Fibroblast of lung (primary cell): Measurements from ENCODE around the gene KIAA0753. TPM values are rescaled to one million over a fixed set of nuclear protein-coding genes. Genes with fewer than 3 reads are reported as not detected.

ENCODE experiments used
- DNase-seq, 2 donors: peaks; one replicate each; pipeline versions ENCODE4 v3.0.0 to v3.0.0-alpha.2; 2010; ENCODE audit warnings: low read depth in 2 of 2
- H2AFZ ChIP-seq: 2 replicates; pipeline ENCODE4 v1.5.1; 2012; ENCODE audit warnings: low read length, control low read depth, inconsistent platforms
- H3K27ac ChIP-seq: 2 replicates; pipeline ENCODE4 v1.5.1; 2011; ENCODE audit warnings: low read length, control low read depth; ENCODE audit not compliant: insufficient read depth
- H3K27me3 ChIP-seq: 2 replicates; pipeline ENCODE4 v1.5.1; 2011; ENCODE audit warnings: mild to moderate bottlenecking, low read length; ENCODE audit not compliant: control insufficient read depth, insufficient read depth
- H3K36me3 ChIP-seq: 2 replicates; pipeline ENCODE4 v1.5.1; 2011; ENCODE audit warnings: low read length; ENCODE audit not compliant: control insufficient read depth, insufficient read depth
- H3K4me1 ChIP-seq: 2 replicates; pipeline ENCODE4 v1.5.1; 2011; ENCODE audit warnings: low read length; ENCODE audit not compliant: control insufficient read depth, insufficient read depth; ENCODE audit errors: extremely low read depth
- H3K4me2 ChIP-seq: 2 replicates; pipeline ENCODE4 v1.5.1; 2011; ENCODE audit warnings: low read length, control low read depth; ENCODE audit not compliant: insufficient read depth; ENCODE audit errors: extremely low read depth
- H3K4me3 ChIP-seq, 4 experiments: fragments of 200-600 bp in 1 of 4; sonication (generic) in 1 of 4; replicated peaks in 1 of 4; 2 replicates each; pipeline ENCODE4 v1.5.1; 2011 to 2016; ENCODE audit warnings: low read length in 4 of 4, low read depth in 3 of 4, mild to moderate bottlenecking in 3 of 4, control low read depth in 2 of 4, inconsistent platforms in 1 of 4, mixed read lengths in 1 of 4; ENCODE audit not compliant: insufficient read depth in 1 of 4; ENCODE audit errors: control extremely low read depth in 1 of 4
- H3K79me2 ChIP-seq: 2 replicates; pipeline ENCODE4 v1.5.1; 2012; ENCODE audit warnings: mild to moderate bottlenecking, low read length, inconsistent platforms; ENCODE audit not compliant: control insufficient read depth, insufficient read depth
- H3K9ac ChIP-seq: 2 replicates; pipeline ENCODE4 v1.5.1; 2011; ENCODE audit warnings: mild to moderate bottlenecking, low read length, control low read depth; ENCODE audit not compliant: insufficient read depth
- H3K9me3 ChIP-seq: 2 replicates; pipeline ENCODE4 v1.5.1; 2012; ENCODE audit warnings: low read depth, low read length; ENCODE audit not compliant: control insufficient read depth, insufficient read depth
- H4K20me1 ChIP-seq: 2 replicates; pipeline ENCODE4 v1.5.1; 2011; ENCODE audit warnings: low read length; ENCODE audit not compliant: control insufficient read depth, insufficient read depth; ENCODE audit errors: extremely low read depth
- EZH2 ChIP-seq: IDR thresholded peaks from 2 replicates; pipeline ENCODE4 v1.5.1; 2012; ENCODE audit warnings: low read length, control low read depth, mild to moderate bottlenecking; ENCODE audit errors: missing control alignments
- polyA plus RNA-seq, 2 donors: library from polyadenylated mRNA; depleted of rRNA in 1 of 2; stranded (reverse) in 1 of 2; unstranded in 1 of 2; fragments of >200 nt; gene quantifications; 2 replicates each; pipeline ENCODE4 v1.2.1, GENCODE V29; 2011 to 2012; ENCODE audit warnings: missing spikeins in 1 of 2
- total RNA-seq: library from RNA; depleted of rRNA; stranded (reverse); fragments of >200 nt; gene quantifications from 2 replicates; pipeline ENCODE4 v1.2.1, GENCODE V29; 2014
- TF ChIP-seq, protein P1 (sequence below), 2 donors: IDR thresholded peaks in 1 of 2; conservative IDR thresholded peaks in 1 of 2; 1 replicate in 1 of 2; 2 replicates in 1 of 2; pipeline ENCODE4 v1.5.1; 2011 to 2012; ENCODE audit warnings: low read length in 2 of 2, control low read depth in 1 of 2, inconsistent platforms in 1 of 2, low read depth in 1 of 2, mild to moderate bottlenecking in 1 of 2

KIAA0753 gene
- total and polyA plus RNA-seq, 2 donors (not counting 1 experiment from before 2014, with no cell fraction given): 5.8 to 12.9 TPM

- Histone ChIP-seq H3K27me3 (no peaks in the 10 kb centered on the region), H2AFZ (no peak overlapping the region), H3K9ac (no peak overlapping the region), H3K4me1 (no peaks in the 10 kb centered on the region), H3K4me2 (no peak overlapping the region), H3K79me2 (no peaks in the 10 kb centered on the region), H3K36me3 (no peaks in the 10 kb centered on the region), H4K20me1 (no peaks in the 10 kb centered on the region), H3K27ac (no peak overlapping the region), H3K9me3 (no peaks in the 10 kb centered on the region), H3K4me3 (no peak overlapping the region)
- no peak for DNase-seq
- TF ChIP-seq, protein P1, sequence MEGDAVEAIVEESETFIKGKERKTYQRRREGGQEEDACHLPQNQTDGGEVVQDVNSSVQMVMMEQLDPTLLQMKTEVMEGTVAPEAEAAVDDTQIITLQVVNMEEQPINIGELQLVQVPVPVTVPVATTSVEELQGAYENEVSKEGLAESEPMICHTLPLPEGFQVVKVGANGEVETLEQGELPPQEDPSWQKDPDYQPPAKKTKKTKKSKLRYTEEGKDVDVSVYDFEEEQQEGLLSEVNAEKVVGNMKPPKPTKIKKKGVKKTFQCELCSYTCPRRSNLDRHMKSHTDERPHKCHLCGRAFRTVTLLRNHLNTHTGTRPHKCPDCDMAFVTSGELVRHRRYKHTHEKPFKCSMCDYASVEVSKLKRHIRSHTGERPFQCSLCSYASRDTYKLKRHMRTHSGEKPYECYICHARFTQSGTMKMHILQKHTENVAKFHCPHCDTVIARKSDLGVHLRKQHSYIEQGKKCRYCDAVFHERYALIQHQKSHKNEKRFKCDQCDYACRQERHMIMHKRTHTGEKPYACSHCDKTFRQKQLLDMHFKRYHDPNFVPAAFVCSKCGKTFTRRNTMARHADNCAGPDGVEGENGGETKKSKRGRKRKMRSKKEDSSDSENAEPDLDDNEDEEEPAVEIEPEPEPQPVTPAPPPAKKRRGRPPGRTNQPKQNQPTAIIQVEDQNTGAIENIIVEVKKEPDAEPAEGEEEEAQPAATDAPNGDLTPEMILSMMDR (conservative IDR thresholded peaks at IDR 0.05 in 1 of 2, IDR thresholded peaks at IDR 0.05 in 1 of 2; ENCODE audit: low read depth in 1 of 2, low read length in 2 of 2): no peak
- no peak for TF ChIP-seq EZH2
These were observed 97.2 kb downstream of the KIAA0753 start for GRCh38 chr17:6543079-6544010.

DNA sequence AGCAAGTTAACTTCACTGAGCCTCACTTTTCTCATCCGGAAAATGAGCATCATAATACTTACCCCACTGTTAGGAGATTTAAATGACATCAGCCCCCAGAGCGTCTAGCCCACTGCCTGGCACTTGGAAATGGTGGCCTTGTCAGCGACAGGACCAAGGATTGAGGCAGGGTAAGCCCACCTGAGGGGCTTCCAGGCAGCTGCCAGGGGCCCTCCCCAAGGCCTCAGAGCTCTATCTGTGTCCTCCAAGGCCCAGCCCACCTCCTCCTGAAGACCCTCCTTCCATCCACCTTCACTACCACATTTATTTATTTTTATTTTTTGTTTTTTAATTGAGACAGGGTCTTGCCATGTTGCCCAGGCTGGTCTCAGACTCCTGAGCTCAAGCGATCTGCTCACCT lies 97.9 kb downstream of the KIAA0753 start:
- H3K9ac ChIP-seq: no peak overlapping the region
- no peak for DNase-seq
- H2AFZ ChIP-seq: no peak overlapping the region
- no peak overlapping the region for H3K4me3 ChIP-seq
- no peak overlapping the region for H3K4me2 ChIP-seq
- H3K27me3 ChIP-seq: no peaks in the 10 kb centered on the region
- TF ChIP-seq EZH2: no peak
- TF ChIP-seq, protein P1 (conservative IDR thresholded peaks at IDR 0.05 in 1 of 2, IDR thresholded peaks at IDR 0.05 in 1 of 2; ENCODE audit: low read depth in 1 of 2, low read length in 2 of 2): no peak
- H3K4me1 ChIP-seq: no peaks in the 10 kb centered on the region
- H4K20me1 ChIP-seq: no peaks in the 10 kb centered on the region
- no peak overlapping the region for H3K27ac ChIP-seq
- H3K9me3 ChIP-seq: no peaks in the 10 kb centered on the region
- H3K79me2 ChIP-seq: no peaks in the 10 kb centered on the region
- no peaks in the 10 kb centered on the region for H3K36me3 ChIP-seq

GRCh38 chr17:6541886-6542285 lies 98.6 kb downstream of the KIAA0753 start:
- H3K27me3 ChIP-seq: no peaks in the 10 kb centered on the region
- no peaks in the 10 kb centered on the region for H4K20me1 ChIP-seq

More at GRCh38 chr17:6541886-6542285, 98.6 kb downstream of the KIAA0753 start:
- no peaks in the 10 kb centered on the region for H3K79me2 ChIP-seq
- no peak overlapping the region for H2AFZ ChIP-seq
- no peaks in the 10 kb centered on the region for H3K9me3 ChIP-seq
- no peak for DNase-seq
- TF ChIP-seq, protein P1 (conservative IDR thresholded peaks at IDR 0.05 in 1 of 2, IDR thresholded peaks at IDR 0.05 in 1 of 2; ENCODE audit: low read depth in 1 of 2, low read length in 2 of 2): no peak
- no peak for TF ChIP-seq EZH2
- no peak overlapping the region for H3K27ac ChIP-seq
- H3K4me3 ChIP-seq: no peak overlapping the region
- H3K4me2 ChIP-seq: no peak overlapping the region
- H3K9ac ChIP-seq: no peak overlapping the region
- no peaks in the 10 kb centered on the region for H3K4me1 ChIP-seq
- no peaks in the 10 kb centered on the region for H3K36me3 ChIP-seq
